Immature natural killer cell (primary cell): ENCODE measurements around the gene KCNQ4. TPM values are rescaled to one million over a fixed set of nuclear protein-coding genes. Genes with fewer than 3 reads are reported as not detected.
A peak's percentile ranks its signal among the peaks of the same experiment; 100 is the strongest.

Experiments used
- DNase-seq, 3 donors: peaks; one replicate each; pipeline ENCODE4 v3.0.0; 2022; ENCODE audit warnings: mixed read lengths in 1 of 3
- H3K27ac Mint-ChIP-seq, 6 donors: one replicate each; pipeline ENCODE4 v1.8.0; 2020; ENCODE audit warnings: mixed read lengths in 6 of 6, mild to moderate bottlenecking in 5 of 6, inconsistent platforms in 4 of 6, moderate library complexity in 3 of 6
- H3K27me3 Mint-ChIP-seq, 3 donors: one replicate each; pipeline ENCODE4 v1.8.0; 2020 to 2021; ENCODE audit warnings: low read depth in 3 of 3, mild to moderate bottlenecking in 3 of 3, mixed read lengths in 3 of 3, moderate library complexity in 3 of 3, inconsistent platforms in 1 of 3
- H3K36me3 Mint-ChIP-seq, 3 donors: one replicate each; pipeline ENCODE4 v1.8.0; 2020; ENCODE audit warnings: mixed read lengths in 3 of 3, inconsistent platforms in 2 of 3, mild to moderate bottlenecking in 2 of 3
- H3K4me1 Mint-ChIP-seq, 2 donors: one replicate each; pipeline ENCODE4 v1.8.0; 2020; ENCODE audit warnings: inconsistent platforms in 2 of 2, mild to moderate bottlenecking in 2 of 2, mixed read lengths in 2 of 2, moderate library complexity in 1 of 2
- H3K4me3 Mint-ChIP-seq, 5 donors: one replicate each; pipeline ENCODE4 v1.8.0; 2020; ENCODE audit warnings: mild to moderate bottlenecking in 5 of 5, mixed read lengths in 5 of 5, inconsistent platforms in 3 of 5, moderate library complexity in 3 of 5
- H3K9me3 Mint-ChIP-seq, 6 donors: one replicate each; pipeline ENCODE4 v1.8.0; 2020; ENCODE audit warnings: mild to moderate bottlenecking in 6 of 6, mixed read lengths in 6 of 6, inconsistent platforms in 4 of 6, moderate library complexity in 3 of 6
- polyA plus RNA-seq, 3 donors: library from polyadenylated mRNA; unstranded; fragments of 300-500 nt; fragmentation: Illumina TruSeq; gene quantifications; one replicate each; pipeline ENCODE4 v1.2.3, GENCODE V29; 2021

Gene KCNQ4
- polyA plus RNA-seq, 3 donors from 2014 or later, result not detected

DNA sequence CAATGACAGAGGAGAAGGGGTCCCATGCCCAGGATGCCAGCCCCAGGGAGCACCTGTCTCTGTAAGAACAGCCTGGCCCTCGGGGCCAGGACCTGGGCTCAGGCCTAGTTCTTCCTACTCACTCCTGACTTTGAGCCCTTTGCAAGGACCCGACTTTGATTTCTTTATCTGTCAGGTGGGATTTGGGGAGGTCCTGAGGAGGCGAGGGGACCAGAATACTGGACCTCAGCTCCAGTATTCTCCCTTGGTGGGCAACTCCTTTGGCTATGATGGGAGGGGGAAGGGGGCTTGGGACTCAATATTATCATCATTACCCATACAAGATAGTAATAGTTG lies 18.1 kb downstream of the KCNQ4 start:
- DNase-seq, result no peak
- peak overlapping the region in 3 of 6 donors; percentile 20 to 73 (median 22) for H3K27ac Mint-ChIP-seq
- H3K4me3 Mint-ChIP-seq, result peak overlapping the region; percentile 77 to 84 (median 81)
- no peaks in the 10 kb centered on the region for H3K36me3 Mint-ChIP-seq
- peaks cover 16 to 18% of the 10 kb centered on the region in 2 donors for H3K4me1 Mint-ChIP-seq
- peaks cover 0 to 3% (median 0%) of the 10 kb centered on the region in 3 donors for H3K27me3 Mint-ChIP-seq
- no peaks in the 10 kb centered on the region for H3K9me3 Mint-ChIP-seq

DNA sequence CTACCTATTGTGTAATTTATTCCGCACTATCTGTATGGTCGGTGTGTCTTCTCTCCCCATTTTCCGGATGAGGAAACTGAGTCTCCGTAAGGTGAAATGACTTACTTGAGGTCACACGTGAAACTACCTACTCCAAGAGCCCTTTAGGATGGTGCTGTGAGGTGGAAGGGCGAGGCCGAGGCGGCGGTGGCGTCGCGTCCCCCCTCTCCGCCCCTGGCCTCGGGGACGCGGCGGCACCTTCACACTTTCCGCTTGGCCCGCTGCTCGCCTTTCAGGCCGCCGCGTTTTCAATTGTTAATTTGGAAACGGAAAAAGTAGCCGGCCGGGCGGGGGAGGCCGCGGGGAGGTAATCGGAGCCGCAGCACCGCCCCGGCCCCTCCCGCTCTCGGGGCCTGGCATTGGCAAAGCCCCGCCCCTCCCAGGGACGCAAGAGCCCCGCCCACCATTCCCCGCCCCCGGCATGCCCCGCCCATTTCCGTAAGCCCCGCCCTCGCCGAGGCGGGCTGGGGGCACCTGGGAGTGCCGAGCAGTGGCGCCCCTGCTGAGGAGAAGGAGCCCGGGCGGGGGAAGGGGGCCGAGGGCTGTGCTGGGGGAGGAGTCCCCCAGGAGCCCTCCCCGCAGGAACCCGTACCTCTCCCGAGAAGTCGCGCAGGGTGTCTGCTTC lies 18.6 kb downstream of the KCNQ4 start:
- H3K27me3 Mint-ChIP-seq, result peaks cover 0 to 1% (median 0%) of the 10 kb centered on the region in 3 donors
- H3K4me3 Mint-ChIP-seq, result peak overlapping the region; percentile 77 to 84 (median 81)
- peaks cover 15 to 18% of the 10 kb centered on the region in 2 donors for H3K4me1 Mint-ChIP-seq
- peak overlapping the region in 5 of 6 donors; percentile 67 to 85 (median 73) for H3K27ac Mint-ChIP-seq
- H3K36me3 Mint-ChIP-seq, result no peaks in the 10 kb centered on the region
- peak; percentile 82 to 85 (median 85) for DNase-seq
- no peaks in the 10 kb centered on the region for H3K9me3 Mint-ChIP-seq

DNA sequence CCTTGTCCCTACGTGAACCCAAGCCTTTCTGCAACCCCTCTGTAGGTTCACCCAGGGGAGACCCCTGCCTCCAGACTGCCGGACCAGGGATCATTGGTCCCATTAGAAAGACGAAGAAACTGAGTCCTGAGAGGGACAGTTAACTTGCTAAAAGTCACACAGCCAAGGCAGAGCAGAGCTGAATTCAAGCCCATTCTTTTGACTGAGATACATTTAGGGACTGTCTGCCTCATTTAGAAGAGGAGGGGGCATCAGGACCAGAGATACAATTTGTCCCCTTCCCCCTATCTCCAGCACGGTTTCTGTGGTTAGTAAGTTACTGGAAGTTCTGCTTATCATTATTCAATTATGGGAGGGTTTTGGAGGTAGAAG lies 19.1 kb downstream of the KCNQ4 start:
- no peaks in the 10 kb centered on the region for H3K9me3 Mint-ChIP-seq
- H3K27ac Mint-ChIP-seq, result peak overlapping the region; percentile 23 to 85 (median 62)
- no peak for DNase-seq
- peaks cover 0 to 1% (median 0%) of the 10 kb centered on the region in 3 donors for H3K27me3 Mint-ChIP-seq
- peaks cover 13 to 18% of the 10 kb centered on the region in 2 donors for H3K4me1 Mint-ChIP-seq
- peak overlapping the region; percentile 50 to 75 (median 68) for H3K4me3 Mint-ChIP-seq
- H3K36me3 Mint-ChIP-seq, result no peaks in the 10 kb centered on the region

DNA sequence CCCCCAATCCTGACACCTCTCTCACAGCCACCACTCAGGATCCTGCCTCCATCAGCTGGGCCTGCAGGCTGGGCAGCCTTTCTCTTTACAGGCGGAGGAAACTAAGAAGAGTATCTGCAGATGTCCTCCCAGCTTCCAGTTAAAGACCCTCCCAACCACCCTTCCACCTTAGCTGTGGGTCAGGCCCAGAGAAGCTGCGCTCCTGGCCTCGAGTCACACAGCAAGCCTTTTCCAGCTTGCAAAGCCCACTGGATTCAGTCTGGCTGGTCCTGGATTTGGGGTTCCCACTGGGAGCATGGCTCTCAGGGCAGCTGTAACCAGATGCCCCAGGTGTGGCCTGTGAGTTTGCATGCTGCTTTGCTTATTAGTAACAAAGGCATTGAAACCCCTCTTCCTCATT lies 19.9 kb downstream of the KCNQ4 start:
- peak overlapping the region in 2 of 5 donors; percentile 17 to 25 for H3K4me3 Mint-ChIP-seq
- H3K4me1 Mint-ChIP-seq, result peaks cover 13 to 18% of the 10 kb centered on the region in 2 donors
- peak overlapping the region in 3 of 6 donors; percentile 62 to 84 (median 77) for H3K27ac Mint-ChIP-seq
- no peaks in the 10 kb centered on the region for H3K9me3 Mint-ChIP-seq
- DNase-seq, result no peak
- no peaks in the 10 kb centered on the region for H3K36me3 Mint-ChIP-seq
- H3K27me3 Mint-ChIP-seq, result peaks cover 0 to 1% (median 0%) of the 10 kb centered on the region in 3 donors

DNA sequence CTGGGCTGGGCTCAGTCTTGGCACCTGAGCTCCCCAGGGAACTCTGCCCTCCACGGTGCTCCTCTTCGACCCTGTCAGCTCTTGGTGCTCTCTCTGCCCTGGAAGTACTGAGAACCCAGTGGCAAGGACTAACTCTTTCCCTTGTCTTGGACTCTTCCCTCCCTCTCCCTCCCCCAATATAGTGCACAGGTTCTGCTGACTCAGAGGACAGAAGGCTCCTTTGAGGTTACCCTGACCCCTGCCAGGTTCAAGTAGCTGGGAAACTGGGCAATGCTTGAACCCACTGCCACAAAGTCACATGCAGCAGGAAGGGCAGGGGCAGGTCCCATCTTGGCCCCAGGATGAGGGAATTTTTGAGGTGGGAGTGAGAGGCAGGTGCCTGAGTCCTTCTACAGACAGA lies 20.3 kb downstream of the KCNQ4 start:
- Mint-ChIP-seq H3K4me3 (peak overlapping the region in 2 of 5 donors; percentile 17 to 25), H3K27me3 (peaks cover 0 to 1% (median 0%) of the 10 kb centered on the region in 3 donors), H3K36me3 (no peaks in the 10 kb centered on the region), H3K4me1 (peaks cover 13 to 18% of the 10 kb centered on the region in 2 donors), H3K27ac (peak overlapping the region in 4 of 6 donors; percentile 10 to 51 (median 27)), H3K9me3 (no peaks in the 10 kb centered on the region)
- no peak for DNase-seq

DNA sequence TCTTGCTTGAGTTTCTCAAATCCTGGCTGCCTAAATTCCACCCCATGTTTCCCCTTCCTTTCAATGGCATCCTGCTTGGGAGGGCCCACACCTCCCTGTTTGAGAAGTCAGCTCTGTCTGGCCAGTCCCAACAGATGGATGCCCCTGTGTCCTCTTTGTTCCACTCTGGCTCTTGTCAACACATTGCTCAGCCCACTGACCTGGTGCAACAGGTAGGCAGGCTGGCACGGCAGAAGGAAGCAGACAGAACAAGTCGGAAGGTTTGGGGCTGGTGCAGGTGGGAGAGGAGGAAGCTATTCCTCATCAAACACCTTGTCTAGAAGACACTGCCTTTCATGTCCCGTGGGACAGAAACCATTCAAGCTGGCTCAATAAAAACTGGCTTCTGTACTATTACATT lies 22.7 kb downstream of the KCNQ4 start:
- peaks cover 0 to 5% (median 0%) of the 10 kb centered on the region in 3 donors for H3K27me3 Mint-ChIP-seq
- DNase-seq, result no peak
- no peaks in the 10 kb centered on the region for H3K9me3 Mint-ChIP-seq
- H3K36me3 Mint-ChIP-seq, result no peaks in the 10 kb centered on the region
- no peak overlapping the region for H3K4me3 Mint-ChIP-seq
- H3K4me1 Mint-ChIP-seq, result peaks cover 10% of the 10 kb centered on the region in 2 donors
- no peak overlapping the region for H3K27ac Mint-ChIP-seq

DNA sequence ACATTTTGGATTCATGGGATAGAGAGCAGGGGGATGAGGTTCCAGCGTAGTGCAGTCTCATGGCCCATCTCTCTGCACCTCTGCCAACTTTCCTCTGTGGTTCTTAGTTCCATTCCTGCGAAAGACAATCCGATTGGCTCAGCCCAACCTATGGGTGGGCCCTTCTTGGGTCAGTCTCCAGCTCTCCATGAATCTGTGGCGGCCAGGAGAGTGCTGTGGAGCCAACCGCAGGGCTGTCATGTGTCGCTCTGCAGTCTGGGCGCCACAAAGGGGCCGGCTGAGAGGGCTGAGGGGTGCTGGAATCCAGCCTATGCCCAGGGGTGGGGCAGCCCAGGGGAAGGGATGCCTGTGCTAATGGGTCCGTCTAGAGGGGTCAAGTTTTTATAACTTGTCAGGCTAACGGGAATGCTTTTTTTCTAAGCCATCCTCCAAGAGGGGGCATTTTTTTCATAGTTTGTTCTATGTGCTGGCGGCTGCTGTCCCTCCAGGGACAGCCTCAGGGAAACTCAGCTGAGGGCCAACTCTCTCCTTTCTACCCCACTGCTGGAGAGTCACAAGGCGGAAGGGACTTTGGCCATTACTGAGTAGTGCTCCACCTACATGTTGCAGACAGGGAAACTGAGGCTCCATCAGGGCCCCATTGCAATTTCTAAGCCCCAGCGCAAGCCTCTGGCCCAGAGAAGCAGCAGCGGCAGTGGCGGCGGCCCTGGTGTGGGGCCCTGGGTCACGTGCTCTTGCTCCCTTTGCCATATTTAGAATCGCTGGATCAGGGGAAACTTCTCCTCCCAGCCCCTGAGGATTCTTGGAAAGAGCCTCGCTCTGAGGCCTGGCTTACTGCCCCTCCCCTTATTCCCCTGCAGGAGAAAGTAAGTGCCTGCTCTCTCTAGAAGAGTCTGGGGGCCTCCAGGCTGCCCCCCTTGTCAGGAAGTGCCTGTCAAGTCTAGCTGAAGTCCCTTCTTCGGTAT lies 23.4 kb downstream of the KCNQ4 start:
- Mint-ChIP-seq H3K27me3 (peaks cover 0 to 5% (median 0%) of the 10 kb centered on the region in 3 donors), H3K36me3 (no peaks in the 10 kb centered on the region), H3K9me3 (no peaks in the 10 kb centered on the region), H3K27ac (no peak overlapping the region), H3K4me3 (no peak overlapping the region), H3K4me1 (peaks cover 2% of the 10 kb centered on the region in 2 donors)
- DNase-seq, result no peak

DNA sequence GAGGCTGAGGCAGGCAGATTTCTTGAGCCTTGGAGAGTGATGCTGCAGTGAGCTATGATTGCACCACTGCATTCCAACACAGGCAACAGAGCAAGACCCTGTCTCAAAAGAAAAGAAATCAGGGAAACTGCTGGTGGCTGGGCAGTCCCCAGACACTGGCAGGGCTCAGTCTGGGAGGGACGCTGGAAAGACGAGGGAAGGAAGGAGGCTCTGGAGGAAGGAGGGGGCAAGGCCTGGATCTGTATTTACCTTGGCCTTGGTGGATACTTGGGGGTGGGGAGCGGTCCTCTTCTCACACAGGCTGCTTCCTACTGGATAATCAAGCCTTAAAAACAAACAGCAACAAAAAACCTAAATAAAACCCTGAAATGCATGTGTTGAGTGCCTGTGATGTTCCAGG lies 24.4 kb downstream of the KCNQ4 start:
- no peaks in the 10 kb centered on the region for H3K4me1 Mint-ChIP-seq
- H3K36me3 Mint-ChIP-seq, result no peaks in the 10 kb centered on the region
- peak overlapping the region in 1 of 6 donors; percentile 83 for H3K27ac Mint-ChIP-seq
- H3K4me3 Mint-ChIP-seq, result no peak overlapping the region
- H3K27me3 Mint-ChIP-seq, result peaks cover 2 to 9% (median 2%) of the 10 kb centered on the region in 3 donors
- DNase-seq, result no peak
- H3K9me3 Mint-ChIP-seq, result no peaks in the 10 kb centered on the region

DNA sequence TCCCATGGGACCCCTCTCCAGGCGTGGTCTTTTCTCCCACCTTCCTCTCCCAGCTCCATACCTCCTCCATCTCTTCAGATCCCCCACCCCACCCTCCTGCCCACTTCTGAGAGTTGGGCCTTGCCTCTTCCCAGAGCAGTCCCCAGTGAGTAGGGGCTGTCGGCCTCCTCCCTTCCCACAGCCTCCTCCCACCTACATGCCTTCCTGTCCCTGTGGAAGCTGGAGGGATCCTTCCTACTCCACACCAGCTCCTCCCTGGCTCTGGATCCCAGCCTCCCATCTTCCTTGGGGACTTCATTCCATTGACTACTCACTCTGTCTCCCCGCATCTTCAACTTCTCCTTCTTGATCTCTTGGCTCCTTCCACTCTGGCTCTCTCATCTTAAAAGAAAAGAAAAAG lies 24.9 kb downstream of the KCNQ4 start:
- H3K4me1 Mint-ChIP-seq, result no peaks in the 10 kb centered on the region
- no peak for DNase-seq
- no peaks in the 10 kb centered on the region for H3K9me3 Mint-ChIP-seq
- H3K36me3 Mint-ChIP-seq, result no peaks in the 10 kb centered on the region
- H3K27me3 Mint-ChIP-seq, result peaks cover 2 to 10% (median 2%) of the 10 kb centered on the region in 3 donors
- H3K4me3 Mint-ChIP-seq, result no peak overlapping the region
- H3K27ac Mint-ChIP-seq, result no peak overlapping the region

DNA sequence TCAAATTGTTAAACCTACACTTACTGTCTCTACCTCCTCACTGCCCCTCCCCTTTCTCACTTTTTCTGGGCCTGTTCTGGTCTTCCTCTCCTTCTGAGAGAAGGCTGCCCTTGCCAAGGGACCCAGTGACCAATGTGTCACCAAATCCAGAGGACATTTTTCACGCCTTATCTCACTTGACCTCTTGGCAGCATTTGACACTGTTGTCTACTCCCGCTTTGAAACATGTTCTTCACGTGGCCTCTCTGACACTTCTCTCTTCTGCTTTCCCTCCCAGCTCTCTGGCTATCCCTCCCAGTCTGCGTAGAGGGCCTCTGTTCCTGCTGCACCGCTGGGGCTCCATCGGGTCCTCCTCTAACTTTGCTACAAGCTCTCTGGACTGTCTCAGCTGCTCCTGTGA lies 25.3 kb downstream of the KCNQ4 start:
- no peaks in the 10 kb centered on the region for H3K9me3 Mint-ChIP-seq
- no peak overlapping the region for H3K27ac Mint-ChIP-seq
- no peaks in the 10 kb centered on the region for H3K4me1 Mint-ChIP-seq
- H3K4me3 Mint-ChIP-seq, result no peak overlapping the region
- peaks cover 2 to 10% (median 2%) of the 10 kb centered on the region in 3 donors for H3K27me3 Mint-ChIP-seq
- DNase-seq, result no peak
- no peaks in the 10 kb centered on the region for H3K36me3 Mint-ChIP-seq

DNA sequence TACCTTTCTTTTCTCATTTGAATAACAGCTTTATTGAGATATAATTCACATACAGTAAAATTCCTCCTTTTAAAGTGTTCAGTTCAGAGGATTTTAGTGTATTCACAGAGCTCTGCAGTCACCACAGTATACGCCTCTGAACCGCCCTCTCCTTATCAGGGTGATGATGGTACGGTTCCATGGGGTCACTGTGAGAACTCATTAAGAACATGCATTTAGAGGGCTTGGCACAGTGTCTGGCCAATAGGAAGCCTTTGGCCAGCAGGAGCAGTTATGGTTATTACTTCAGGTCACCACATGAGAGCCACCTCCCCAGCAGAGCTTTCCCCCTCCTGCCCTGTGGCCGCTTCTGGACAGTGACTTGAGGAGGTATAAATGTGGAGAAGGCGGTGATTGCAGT lies 27.3 kb downstream of the KCNQ4 start:
- peaks cover 2 to 10% (median 7%) of the 10 kb centered on the region in 3 donors for H3K27me3 Mint-ChIP-seq
- no peaks in the 10 kb centered on the region for H3K4me1 Mint-ChIP-seq
- H3K4me3 Mint-ChIP-seq, result no peak overlapping the region
- DNase-seq, result no peak
- no peak overlapping the region for H3K27ac Mint-ChIP-seq
- no peaks in the 10 kb centered on the region for H3K36me3 Mint-ChIP-seq
- H3K9me3 Mint-ChIP-seq, result no peaks in the 10 kb centered on the region

DNA sequence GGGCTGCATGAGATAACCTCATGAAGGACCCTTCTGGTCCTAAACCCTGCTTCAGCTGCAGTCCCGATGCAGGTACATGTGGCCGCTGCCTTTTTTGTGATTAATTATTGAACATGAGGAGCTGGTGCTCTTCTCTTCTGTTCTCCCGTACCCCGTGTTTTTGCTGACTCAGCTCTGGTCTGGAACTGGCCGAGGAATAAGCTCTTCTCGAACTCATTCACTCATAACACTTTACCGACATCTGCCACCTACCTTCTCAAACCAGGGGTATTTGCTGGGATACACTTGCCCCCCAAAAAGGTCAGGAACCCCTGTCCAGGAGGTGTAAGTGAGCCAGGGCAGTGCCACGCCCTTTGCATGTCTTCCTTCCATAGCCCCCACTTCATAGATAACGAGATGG lies 31.8 kb downstream of the KCNQ4 start:
- H3K27me3 Mint-ChIP-seq, result peaks cover 2 to 8% (median 5%) of the 10 kb centered on the region in 3 donors
- no peak overlapping the region for H3K4me3 Mint-ChIP-seq
- no peak for DNase-seq
- no peak overlapping the region for H3K27ac Mint-ChIP-seq
- no peaks in the 10 kb centered on the region for H3K36me3 Mint-ChIP-seq
- peaks cover 0 to 8% of the 10 kb centered on the region in 2 donors for H3K4me1 Mint-ChIP-seq
- H3K9me3 Mint-ChIP-seq, result no peaks in the 10 kb centered on the region

DNA sequence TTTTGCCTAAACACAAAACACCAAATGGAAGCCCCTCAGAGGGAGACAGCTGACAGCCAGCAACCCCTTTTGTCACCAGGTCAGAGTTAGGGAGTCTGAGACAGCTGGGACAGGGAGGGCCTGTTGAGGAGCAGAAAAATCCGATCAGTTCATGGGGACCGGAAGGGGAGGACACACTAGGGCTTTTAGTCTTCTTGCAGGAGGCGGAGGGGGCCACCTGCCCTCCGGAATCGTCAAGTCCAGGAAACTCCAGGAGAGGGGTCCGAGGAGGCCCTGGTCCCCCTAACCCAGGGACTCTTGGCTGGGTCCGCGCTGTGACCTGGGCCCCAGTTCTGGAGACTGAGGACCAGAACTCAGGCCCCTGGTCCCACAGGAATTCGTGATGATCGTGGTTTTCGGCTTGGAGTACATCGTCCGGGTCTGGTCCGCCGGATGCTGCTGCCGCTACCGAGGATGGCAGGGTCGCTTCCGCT lies 34.2 kb downstream of the KCNQ4 start:
- H3K27me3 Mint-ChIP-seq, result peaks cover 0 to 7% (median 2%) of the 10 kb centered on the region in 3 donors
- H3K36me3 Mint-ChIP-seq, result no peaks in the 10 kb centered on the region
- no peak for DNase-seq
- H3K4me1 Mint-ChIP-seq, result peaks cover 0 to 8% of the 10 kb centered on the region in 2 donors
- H3K9me3 Mint-ChIP-seq, result no peaks in the 10 kb centered on the region
- H3K27ac Mint-ChIP-seq, result peak overlapping the region in 1 of 6 donors; percentile 10
- peak overlapping the region; percentile 78 to 83 (median 80) for H3K4me3 Mint-ChIP-seq
